ENCODE data around the gene TEAD2.
A peak's percentile ranks its signal among the peaks of the same experiment; 100 is the strongest.
"Not testable (repeated sequence)": the region's sequence is repeated elsewhere in the genome, so short reads cannot be mapped to it uniquely, and the experiment has no call there.

TEAD2 gene

DNA sequence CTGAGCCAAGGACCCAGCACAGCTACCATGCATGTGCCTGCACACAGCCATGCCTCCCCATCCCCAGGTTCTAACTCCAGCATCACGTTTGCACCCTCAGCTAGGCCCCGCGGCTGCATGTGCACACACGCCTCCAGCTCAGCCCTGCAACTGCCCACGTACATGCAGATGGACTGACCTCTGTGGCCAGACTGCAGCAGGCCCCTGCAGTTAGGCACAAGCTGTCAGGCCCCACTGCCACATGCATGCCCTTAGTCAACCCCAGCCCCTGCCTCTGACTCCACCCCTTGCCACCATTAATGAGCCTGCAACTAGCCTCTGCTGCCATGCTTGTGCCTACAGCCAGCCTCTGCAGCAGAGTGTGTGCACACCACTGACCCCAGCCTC, 60.4 kb downstream of the TEAD2 start:
- ATAC-seq = no peak; the same call in 2 of the 3 replicates
- TF ChIP-seq ISL1 (CRISPR knock-in tag; IDR thresholded peaks at IDR 0.05) (no peak), ZNF565 (CRISPR knock-in tag; conservative IDR thresholded peaks at IDR 0.05; ENCODE audit: low read depth) (no peak), OSR1 (CRISPR knock-in tag; IDR thresholded peaks at IDR 0.05) (no peak), GLIS3 (CRISPR knock-in tag; IDR thresholded peaks at IDR 0.05) (no peak), TOX (CRISPR knock-in tag; IDR thresholded peaks at IDR 0.05; ENCODE audit: borderline replicate concordance) (no peak), SNAI2 (CRISPR knock-in tag; IDR thresholded peaks at IDR 0.05) (no peak), ZNF8 (CRISPR knock-in tag; IDR thresholded peaks at IDR 0.05) (no peak), ARNTL (CRISPR knock-in tag; IDR thresholded peaks at IDR 0.05; ENCODE audit: borderline replicate concordance, low read depth) (no peak), RARB (CRISPR knock-in tag; IDR thresholded peaks at IDR 0.05) (no peak), CSDC2 (CRISPR knock-in tag; IDR thresholded peaks at IDR 0.05) (no peak), PPARA (CRISPR knock-in tag; IDR thresholded peaks at IDR 0.05; ENCODE audit: borderline replicate concordance) (no peak), ESRRG (CRISPR knock-in tag; IDR thresholded peaks at IDR 0.05) (no peak)
- TF ChIP-seq, protein P1, sequence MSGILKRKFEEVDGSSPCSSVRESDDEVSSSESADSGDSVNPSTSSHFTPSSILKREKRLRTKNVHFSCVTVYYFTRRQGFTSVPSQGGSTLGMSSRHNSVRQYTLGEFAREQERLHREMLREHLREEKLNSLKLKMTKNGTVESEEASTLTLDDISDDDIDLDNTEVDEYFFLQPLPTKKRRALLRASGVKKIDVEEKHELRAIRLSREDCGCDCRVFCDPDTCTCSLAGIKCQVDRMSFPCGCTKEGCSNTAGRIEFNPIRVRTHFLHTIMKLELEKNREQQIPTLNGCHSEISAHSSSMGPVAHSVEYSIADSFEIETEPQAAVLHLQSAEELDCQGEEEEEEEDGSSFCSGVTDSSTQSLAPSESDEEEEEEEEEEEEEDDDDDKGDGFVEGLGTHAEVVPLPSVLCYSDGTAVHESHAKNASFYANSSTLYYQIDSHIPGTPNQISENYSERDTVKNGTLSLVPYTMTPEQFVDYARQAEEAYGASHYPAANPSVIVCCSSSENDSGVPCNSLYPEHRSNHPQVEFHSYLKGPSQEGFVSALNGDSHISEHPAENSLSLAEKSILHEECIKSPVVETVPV (CRISPR knock-in tag; IDR thresholded peaks at IDR 0.05) = no peak
- TF ChIP-seq, protein P2, sequence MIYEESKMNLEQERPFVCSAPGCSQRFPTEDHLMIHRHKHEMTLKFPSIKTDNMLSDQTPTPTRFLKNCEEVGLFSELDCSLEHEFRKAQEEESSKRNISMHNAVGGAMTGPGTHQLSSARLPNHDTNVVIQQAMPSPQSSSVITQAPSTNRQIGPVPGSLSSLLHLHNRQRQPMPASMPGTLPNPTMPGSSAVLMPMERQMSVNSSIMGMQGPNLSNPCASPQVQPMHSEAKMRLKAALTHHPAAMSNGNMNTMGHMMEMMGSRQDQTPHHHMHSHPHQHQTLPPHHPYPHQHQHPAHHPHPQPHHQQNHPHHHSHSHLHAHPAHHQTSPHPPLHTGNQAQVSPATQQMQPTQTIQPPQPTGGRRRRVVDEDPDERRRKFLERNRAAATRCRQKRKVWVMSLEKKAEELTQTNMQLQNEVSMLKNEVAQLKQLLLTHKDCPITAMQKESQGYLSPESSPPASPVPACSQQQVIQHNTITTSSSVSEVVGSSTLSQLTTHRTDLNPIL (CRISPR knock-in tag; IDR thresholded peaks at IDR 0.05; ENCODE audit: low read depth) = no peak
- TF ChIP-seq, protein P3, sequence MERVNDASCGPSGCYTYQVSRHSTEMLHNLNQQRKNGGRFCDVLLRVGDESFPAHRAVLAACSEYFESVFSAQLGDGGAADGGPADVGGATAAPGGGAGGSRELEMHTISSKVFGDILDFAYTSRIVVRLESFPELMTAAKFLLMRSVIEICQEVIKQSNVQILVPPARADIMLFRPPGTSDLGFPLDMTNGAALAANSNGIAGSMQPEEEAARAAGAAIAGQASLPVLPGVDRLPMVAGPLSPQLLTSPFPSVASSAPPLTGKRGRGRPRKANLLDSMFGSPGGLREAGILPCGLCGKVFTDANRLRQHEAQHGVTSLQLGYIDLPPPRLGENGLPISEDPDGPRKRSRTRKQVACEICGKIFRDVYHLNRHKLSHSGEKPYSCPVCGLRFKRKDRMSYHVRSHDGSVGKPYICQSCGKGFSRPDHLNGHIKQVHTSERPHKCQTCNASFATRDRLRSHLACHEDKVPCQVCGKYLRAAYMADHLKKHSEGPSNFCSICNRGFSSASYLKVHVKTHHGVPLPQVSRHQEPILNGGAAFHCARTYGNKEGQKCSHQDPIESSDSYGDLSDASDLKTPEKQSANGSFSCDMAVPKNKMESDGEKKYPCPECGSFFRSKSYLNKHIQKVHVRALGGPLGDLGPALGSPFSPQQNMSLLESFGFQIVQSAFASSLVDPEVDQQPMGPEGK (CRISPR knock-in tag; IDR thresholded peaks at IDR 0.05; ENCODE audit: borderline replicate concordance) = no peak
- TF ChIP-seq, protein P4, sequence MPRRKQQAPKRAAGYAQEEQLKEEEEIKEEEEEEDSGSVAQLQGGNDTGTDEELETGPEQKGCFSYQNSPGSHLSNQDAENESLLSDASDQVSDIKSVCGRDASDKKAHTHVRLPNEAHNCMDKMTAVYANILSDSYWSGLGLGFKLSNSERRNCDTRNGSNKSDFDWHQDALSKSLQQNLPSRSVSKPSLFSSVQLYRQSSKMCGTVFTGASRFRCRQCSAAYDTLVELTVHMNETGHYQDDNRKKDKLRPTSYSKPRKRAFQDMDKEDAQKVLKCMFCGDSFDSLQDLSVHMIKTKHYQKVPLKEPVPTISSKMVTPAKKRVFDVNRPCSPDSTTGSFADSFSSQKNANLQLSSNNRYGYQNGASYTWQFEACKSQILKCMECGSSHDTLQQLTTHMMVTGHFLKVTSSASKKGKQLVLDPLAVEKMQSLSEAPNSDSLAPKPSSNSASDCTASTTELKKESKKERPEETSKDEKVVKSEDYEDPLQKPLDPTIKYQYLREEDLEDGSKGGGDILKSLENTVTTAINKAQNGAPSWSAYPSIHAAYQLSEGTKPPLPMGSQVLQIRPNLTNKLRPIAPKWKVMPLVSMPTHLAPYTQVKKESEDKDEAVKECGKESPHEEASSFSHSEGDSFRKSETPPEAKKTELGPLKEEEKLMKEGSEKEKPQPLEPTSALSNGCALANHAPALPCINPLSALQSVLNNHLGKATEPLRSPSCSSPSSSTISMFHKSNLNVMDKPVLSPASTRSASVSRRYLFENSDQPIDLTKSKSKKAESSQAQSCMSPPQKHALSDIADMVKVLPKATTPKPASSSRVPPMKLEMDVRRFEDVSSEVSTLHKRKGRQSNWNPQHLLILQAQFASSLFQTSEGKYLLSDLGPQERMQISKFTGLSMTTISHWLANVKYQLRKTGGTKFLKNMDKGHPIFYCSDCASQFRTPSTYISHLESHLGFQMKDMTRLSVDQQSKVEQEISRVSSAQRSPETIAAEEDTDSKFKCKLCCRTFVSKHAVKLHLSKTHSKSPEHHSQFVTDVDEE (CRISPR knock-in tag; IDR thresholded peaks at IDR 0.05) = no peak
- TF ChIP-seq, protein P5, sequence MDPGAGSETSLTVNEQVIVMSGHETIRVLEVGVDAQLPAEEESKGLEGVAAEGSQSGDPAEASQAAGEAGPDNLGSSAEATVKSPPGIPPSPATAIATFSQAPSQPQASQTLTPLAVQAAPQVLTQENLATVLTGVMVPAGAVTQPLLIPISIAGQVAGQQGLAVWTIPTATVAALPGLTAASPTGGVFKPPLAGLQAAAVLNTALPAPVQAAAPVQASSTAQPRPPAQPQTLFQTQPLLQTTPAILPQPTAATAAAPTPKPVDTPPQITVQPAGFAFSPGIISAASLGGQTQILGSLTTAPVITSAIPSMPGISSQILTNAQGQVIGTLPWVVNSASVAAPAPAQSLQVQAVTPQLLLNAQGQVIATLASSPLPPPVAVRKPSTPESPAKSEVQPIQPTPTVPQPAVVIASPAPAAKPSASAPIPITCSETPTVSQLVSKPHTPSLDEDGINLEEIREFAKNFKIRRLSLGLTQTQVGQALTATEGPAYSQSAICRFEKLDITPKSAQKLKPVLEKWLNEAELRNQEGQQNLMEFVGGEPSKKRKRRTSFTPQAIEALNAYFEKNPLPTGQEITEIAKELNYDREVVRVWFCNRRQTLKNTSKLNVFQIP (CRISPR knock-in tag; IDR thresholded peaks at IDR 0.05; ENCODE audit: borderline replicate concordance, low read depth) = no peak

DNA sequence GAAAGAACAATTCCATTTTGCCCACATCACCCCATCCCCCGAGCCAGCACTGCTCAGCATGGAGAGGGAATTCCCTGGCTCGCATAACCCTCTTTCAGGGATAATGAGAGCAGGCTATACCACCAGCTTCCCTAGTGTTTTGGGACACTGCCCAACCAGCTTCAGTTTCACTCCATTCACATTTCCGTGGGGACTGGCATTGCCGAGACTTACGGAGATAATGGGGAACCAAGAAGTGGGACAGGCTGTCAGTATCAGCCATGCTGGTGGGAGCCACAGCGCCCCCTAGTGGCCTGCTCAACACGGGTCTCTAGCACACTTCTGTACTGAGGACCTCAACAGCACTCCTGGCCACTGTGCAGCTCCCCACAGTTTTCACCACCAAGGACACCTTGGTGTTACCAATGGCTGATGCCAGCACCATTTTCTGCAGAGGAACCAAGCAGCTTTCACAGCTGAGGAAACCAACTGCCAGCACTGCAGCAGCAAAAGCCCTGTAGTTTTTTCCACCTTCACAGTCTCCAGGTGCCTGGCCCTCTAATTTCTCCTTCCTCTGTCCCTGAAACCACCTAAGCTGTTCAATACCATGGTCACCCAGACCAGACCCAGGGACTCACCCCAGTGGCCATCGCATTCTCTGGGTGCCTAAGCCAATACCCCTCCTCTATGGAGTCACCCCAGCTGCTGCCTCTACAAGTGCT, 60.9 kb downstream of the TEAD2 start:
- ATAC-seq = peak; percentile 100
- no peak for TF ChIP-seq TCF4 (CRISPR knock-in tag; IDR thresholded peaks at IDR 0.05; ENCODE audit: borderline replicate concordance)
- TF ChIP-seq CSDC2 (CRISPR knock-in tag; IDR thresholded peaks at IDR 0.05) = no peak
- TF ChIP-seq, protein P1 (CRISPR knock-in tag; IDR thresholded peaks at IDR 0.05) = no peak
- no peak for TF ChIP-seq ZNF8 (CRISPR knock-in tag; IDR thresholded peaks at IDR 0.05)
- no peak for TF ChIP-seq OSR1 (CRISPR knock-in tag; IDR thresholded peaks at IDR 0.05)

DNA sequence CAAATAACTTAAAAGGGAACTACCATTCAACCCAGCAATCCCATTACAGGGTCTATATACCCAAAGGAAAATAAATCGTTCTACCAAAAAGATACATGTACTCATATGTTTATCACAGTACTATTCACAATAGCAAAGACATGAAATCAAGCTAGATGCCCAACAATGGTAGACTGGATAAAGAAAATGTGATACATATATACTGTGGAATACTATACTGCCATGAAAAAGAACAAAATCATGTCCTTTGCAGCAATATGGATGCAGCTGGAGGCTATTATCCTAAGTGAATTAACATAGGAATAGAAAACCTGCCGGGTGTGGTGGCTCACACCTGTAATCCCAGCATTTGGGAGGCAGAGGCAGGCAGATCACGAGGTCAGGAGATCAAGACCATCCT, 63.6 kb downstream of the TEAD2 start:
- not testable (repeated sequence) for ATAC-seq
